Pons (tissue), 1 donor: ENCODE measurements around the gene ATXN1.
"Not testable (repeated sequence)": the region's sequence is repeated elsewhere in the genome, so short reads cannot be mapped to it uniquely, and the experiment has no call there.

ENCODE experiments used
- DNase-seq: peaks from one replicate; pipeline ENCODE4 v3.0.0-alpha.2; 2016; ENCODE audit warnings: low spot score

The ATXN1 gene

DNA sequence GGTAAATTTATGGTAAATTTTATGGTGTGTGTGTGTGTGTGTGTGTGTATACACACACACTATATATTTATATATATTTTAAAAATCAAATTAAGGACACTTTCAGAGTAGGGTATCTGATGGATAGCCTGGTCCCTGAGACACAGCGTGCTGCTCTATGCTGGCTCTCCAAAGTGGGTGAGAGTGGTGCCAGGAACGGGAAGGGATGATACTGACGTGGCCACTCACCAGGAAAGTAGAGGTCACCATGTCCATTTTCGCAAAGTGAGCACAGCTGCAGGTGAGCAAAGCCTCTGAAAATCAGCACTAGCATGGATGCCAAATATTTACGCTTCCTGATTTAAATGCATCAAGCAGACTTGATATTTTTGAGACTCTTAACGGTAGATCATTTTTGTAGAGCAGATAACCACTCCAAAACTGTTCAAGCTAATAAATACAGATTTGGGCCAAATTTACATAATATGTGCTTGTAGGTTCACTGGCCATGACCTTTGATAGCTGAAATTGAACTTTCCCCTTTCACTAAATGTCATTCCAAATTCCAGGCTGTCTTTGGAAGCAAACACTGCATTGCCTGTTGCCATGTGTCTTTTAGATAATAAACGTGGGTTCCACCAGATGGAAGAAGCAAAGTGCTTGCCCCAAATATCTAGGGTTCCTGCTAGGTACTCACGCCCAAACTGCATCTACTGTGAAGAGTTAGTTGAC, 116.6 kb downstream of the ATXN1 start:
- no peak for DNase-seq

GRCh38 chr6:16639684-16640480, 121.4 kb downstream of the ATXN1 start:
- no peak for DNase-seq

- no peak for DNase-seq
Measured at GRCh38 chr6:16637635-16638034, 123.6 kb downstream of the ATXN1 start.

DNA sequence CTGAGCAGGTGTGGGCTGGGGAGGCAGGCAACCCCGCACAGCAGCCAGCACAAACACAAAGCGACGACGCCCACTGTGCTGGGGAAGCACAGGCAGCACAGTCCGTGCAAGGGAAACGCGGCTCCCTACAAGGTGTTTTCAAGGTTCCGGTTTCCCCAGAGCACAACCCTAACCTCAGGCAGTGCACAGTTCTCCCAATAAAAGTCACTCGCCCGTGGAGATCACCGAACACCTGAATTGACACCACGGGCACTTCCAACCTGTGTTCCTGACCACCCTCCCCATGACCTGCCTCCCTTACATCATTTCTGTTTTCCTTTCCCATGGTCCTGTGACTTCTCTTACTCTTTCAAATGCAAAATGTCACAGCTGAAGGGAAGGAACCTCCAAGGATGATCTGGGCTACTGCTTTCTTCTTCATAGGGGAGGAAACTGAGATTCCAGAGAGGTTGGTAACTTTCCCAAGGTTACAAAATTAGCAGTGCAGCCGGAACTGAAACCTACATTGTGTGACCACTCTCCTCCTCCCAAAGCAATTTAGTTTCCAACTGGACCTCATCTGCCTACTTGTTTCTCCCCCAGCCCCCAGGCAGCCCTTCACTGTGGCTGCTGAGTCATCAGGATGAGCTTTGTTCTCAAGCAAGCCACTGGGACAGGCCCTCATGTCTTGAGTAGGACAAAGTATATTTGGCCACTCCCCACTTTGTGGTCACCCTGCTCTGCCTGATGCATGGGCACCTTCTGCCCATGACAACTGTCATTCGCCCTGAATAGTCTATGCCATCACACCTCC, 125.3 kb downstream of the ATXN1 start:
- DNase-seq, result no peak

DNA sequence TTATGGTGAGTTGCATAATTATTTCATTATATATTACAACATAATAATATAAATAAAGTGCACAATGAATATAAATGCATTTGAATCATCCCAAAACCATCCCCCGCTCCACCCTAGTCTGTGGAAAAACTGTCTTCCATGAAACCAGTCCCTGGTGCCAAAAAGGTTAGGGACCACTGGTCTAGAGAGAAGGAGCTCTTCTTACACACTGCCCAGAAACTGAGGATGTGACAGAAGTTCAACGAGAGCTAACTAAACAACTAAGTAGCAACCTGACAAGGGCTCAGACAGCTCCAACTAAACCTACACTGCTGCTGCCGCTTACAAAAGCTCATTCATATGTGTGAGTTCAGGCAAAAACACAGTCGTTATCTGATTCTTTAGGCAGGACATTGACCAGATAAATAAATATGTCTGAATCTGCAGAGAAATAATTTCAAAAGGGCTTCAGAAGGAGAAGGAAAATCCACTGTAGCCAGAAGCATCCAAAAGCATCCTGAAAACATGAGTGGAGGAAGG, 125.9 kb downstream of the ATXN1 start:
- DNase-seq, result no peak

DNA sequence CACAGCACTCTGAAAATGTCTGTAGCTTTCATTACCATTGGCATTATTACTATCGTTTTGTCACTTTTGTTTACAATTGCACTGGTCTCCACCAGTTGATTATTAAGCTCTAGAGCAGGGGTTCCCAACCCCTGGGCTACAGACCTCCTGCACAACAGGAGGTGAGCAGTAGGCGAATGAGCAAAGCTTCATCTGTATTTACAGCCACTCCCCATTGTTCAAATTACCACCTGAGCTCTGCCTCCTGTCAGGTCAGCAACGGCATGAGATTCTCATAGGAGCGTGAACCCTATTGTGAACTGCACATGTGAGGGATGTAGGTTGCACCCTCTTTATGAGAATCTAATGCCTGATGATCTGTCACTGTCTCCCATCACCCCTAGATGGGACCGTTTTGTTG, 126.4 kb downstream of the ATXN1 start:
- no peak for DNase-seq

DNA sequence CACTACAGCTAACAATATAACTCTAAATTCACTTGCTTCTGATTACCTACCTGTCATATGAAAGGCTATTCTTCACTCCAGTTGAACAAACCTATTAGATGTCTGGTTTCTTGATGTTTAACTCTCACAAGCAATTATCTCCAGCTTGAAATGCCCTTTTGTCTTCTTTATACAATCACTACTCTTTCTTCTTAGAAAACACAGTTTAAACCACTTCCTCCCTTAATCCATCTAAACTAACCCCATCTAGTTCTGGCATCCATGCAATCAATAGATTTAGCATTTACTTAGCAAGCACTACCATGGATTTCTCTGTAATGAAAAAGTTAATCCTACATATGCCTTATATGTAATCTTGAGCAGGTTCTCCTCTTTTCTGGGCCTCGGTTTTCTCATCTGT, 127.3 kb downstream of the ATXN1 start:
- no peak for DNase-seq

DNA sequence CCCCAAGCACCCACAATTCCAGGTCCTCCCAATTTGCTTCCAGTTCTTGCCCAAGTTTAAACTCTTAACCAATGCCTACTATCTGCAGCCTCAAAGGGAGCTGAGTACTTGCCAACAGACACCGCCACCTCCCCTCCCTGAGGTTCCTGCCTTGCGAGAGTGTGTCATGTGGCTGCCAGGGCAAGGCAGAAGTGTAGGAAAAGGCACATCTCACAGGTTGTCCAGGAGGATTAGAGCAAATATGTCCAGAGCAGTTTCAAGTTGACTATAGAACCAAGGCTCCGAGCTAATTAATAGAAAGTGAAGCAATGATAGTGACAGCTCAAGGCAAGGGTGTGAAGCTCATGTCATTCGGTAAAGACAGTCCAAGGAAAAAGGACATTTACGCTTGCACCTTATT, 127.8 kb downstream of the ATXN1 start:
- DNase-seq, result no peak

DNA sequence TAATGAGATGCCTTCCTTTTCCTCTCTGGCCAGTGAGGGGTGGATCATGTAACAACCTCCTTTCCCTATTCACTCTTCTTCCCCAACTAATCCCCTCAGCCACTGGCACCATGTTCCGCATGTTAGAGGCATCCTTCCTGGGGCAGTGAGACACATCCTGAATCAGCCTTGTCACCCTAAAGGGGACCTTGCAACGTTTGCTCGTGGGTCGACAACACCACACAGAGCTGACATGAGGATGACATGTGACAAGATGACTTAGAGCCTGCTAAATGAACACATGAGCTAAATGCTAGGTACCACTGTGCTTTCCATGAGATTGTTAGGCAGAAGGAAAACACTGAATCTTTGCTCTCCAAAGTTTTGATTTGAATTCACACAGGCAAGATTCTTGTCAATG, 129.2 kb downstream of the ATXN1 start:
- DNase-seq, result no peak

GRCh38 chr6:16630026-16630643, 131.1 kb downstream of the ATXN1 start:
- DNase-seq, result no peak

DNA sequence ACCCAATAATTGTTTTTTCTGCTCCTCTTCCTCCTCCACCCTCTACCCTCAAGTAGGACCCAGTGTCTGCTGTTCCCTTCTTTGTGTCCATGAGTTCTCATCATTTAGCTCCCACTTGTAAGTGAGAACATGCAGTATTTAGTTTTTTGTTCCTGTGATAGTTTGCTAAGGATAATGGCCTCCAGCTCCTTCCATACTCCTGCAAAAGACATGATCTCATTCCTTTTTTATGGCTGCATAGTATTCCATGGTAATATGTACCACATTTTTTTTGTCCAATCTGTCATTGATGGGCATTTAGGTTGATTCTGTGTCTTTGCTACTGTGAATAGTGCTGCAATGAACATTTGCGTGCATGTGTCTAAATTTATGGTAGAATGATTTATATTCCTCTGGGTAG, 132.7 kb downstream of the ATXN1 start:
- not testable (repeated sequence) for DNase-seq

DNA sequence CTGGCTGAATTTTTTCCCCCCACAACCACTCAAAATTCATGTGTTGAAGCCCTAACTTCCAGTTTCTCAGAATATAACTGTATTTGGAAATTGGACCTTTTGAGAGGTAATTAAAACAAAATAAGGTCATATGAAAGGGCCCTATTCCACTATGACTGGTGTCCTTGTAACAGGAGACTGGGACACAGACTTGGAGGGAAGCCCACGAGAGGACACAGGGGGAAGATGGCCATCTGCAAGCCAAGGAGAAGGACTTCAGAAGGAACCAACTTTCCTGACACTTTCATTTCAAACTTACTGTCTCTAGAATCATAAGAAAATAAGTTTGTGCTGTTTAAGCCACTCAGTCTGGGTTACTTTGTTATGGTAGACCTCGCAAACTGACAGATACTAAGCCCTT, 134.6 kb downstream of the ATXN1 start:
- no peak for DNase-seq

DNA sequence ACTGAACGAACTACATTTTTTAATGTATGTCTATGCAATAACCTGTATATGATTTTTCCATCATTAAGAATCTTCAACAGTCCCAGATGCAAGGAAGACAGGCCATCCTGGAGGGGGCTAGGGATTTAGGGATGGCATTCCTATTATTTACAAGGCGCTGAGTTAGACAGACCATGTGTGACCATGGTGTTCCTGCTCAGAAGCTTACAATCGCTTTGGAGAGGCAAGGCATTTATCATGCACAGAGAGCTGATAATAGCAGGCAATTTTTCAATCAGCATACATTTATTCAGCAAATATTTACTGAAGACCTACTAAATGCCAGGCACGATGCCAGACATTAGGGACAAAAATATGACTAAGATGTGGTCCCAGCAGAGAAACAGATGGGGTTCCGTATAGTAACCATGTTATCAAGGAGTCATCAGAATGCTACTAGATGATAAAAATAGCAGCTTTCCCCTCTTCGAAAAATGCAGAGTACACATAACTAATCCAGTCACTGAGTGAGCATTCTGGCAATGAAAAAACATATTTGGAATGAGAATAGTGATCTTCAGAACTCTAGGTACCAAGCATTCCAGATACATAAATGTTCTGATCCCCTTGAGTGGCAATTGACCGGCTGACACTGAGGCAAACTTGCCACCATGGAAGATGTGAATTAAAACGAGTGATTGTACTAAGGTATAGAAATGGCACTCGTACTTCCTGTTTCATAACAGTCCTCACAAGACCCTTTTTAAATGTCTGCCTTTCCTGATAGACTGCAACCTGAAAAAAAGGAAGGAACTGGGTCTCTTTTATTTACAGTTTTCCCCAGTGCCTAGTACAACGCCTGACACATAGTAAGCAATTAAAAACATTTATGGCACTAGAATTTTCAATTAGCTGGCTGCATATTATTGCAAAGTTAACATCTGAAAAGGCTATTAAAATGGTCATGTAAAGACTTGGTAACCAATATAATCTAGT, 135.7 kb downstream of the ATXN1 start:
- DNase-seq, result no peak

DNA sequence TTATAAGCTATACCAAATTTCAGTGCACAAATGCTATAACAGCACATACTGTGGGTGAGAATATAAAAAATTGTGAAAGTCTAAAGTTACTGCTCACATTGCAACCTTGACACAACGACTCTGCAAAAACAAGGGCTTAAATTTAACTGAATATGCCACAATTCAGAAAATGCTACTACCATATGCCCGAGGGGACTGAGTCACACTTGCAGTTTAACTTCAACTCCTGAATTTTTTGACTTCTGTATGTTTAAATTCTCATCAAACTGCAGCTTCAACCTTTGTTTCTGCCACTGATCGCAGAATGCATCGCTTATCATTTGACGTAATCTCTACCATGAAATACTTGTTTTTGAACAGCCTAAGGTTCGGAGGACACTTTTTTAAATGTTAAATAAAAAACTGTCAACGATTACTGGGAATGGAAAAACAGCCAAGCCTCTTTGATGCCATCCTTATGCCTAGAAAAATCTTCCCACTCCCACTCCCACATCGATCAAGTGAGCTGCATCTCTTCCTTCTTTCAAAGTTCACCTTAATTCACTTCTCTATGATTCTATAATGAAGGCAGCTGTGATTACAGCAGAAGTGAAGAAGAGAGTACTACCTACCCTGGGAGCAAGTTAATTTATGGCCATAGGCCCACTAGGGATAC, 136.5 kb downstream of the ATXN1 start:
- DNase-seq, result no peak

- DNase-seq, result no peak
Measured at GRCh38 chr6:16623731-16624130, 137.5 kb downstream of the ATXN1 start.

GRCh38 chr6:16623029-16623653, 138.1 kb downstream of the ATXN1 start:
- no peak for DNase-seq

GRCh38 chr6:16622193-16622592, 139.1 kb downstream of the ATXN1 start:
- no peak for DNase-seq

DNA sequence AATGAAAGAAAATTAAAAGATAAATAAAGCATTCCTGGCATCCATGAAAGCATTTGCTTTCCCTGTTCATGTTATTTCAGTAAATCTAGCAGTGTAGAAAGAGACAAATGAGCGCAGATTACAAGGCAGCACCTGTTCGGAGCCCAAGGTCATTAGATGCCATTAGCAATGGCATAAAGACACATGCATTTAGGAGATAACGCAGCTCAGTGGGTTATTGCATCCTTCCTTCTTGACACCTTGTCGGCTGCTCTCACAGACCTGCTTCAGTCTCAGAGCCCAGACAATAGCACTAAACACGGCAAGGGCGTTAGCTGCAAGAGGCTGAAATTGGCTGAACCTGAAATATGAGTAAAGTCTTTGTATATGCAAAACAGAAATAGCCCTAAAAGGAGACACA, 140.3 kb downstream of the ATXN1 start:
- no peak for DNase-seq

DNA sequence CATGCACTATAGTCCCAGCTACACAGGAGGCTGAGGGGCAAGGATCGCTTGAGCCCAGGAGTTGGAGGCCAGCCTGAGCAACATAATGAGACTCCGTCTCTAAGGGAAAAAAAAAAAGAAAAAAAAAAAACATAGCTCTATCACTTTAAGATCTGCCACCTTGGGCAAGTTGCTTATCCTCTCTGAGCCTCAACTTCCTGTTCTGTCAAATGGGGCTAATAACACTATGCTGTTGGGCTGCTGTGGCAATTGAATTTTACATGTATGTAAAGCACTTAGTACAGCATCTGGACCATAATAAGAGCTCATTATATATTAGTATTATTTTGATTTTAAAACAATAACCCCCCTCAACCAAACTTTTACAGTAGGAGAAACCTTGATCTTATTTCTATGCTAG, 141.5 kb downstream of the ATXN1 start:
- no peak for DNase-seq

DNA sequence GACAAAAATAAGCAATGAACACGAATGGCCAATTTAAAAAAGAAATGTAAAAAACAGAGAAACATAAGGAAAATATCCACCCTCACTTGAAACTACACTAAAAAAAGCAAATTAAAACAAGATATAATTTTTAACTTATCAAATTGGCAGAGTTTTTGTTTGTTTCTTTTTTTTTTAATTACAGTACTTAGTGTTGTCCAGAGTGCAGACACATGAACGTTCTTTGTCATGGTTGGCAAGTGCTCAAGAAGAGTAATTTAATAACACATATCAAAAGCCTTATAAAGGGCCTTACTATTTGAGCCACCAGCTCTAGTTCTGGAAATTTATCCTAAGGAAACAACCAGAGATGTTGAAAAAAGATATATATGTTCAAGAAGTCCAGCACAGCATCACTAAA, 142.3 kb downstream of the ATXN1 start:
- DNase-seq, result no peak
